Nephron progenitor cell (in vitro differentiated cells): ENCODE results near the gene FUT4.

Experiments used
- DNase-seq: peaks from one replicate; pipeline ENCODE4 v3.0.0; 2021
- H3K27ac Mint-ChIP-seq: 2 replicates; pipeline ENCODE4 v1.8.0; 2021; ENCODE audit warnings: mild to moderate bottlenecking, moderate library complexity, mixed read lengths
- H3K27me3 Mint-ChIP-seq: 2 replicates; pipeline ENCODE4 v1.8.0; 2021; ENCODE audit warnings: mild to moderate bottlenecking, low read depth, mixed read lengths; ENCODE audit not compliant: poor library complexity
- H3K36me3 Mint-ChIP-seq: 2 replicates; pipeline ENCODE4 v1.8.0; 2021; ENCODE audit warnings: low read depth, mixed read lengths
- H3K4me1 Mint-ChIP-seq: 2 replicates; pipeline ENCODE4 v1.8.0; 2021; ENCODE audit warnings: mixed read lengths
- H3K4me3 Mint-ChIP-seq: 2 replicates; pipeline ENCODE4 v1.8.0; 2021; ENCODE audit warnings: mild to moderate bottlenecking, moderate library complexity, mixed read lengths
- H3K9me3 Mint-ChIP-seq: 2 replicates; pipeline ENCODE4 v1.8.0; 2021; ENCODE audit warnings: mild to moderate bottlenecking, moderate library complexity, mixed read lengths
- CTCF ChIP-seq: fragments of 200-600 bp; sonication (generic); IDR thresholded peaks from 2 replicates; pipeline ENCODE4 v1.5.0; 2021; ENCODE audit warnings: antibody characterized with exemption

Gene FUT4

GRCh38 chr11:94507485-94507884 lies 36.2 kb upstream of the FUT4 start:
- DNase-seq, result no peak
- peaks cover 28% of the 10 kb centered on the region for H3K27me3 Mint-ChIP-seq
- TF ChIP-seq CTCF, result no peak
- H3K4me3 Mint-ChIP-seq, result no peak overlapping the region
- no peaks in the 10 kb centered on the region for H3K4me1 Mint-ChIP-seq
- H3K36me3 Mint-ChIP-seq, result no peaks in the 10 kb centered on the region
- H3K27ac Mint-ChIP-seq, result no peak overlapping the region
- peaks cover 16% of the 10 kb centered on the region for H3K9me3 Mint-ChIP-seq

- Mint-ChIP-seq H3K27ac (no peak within 1 kb of the TSS), H3K27me3 (peaks cover 71% of the 10 kb centered on the region), H3K4me3 (peak within 1 kb of the TSS; percentile 79), H3K9me3 (peaks cover 16% of the 10 kb centered on the region), H3K36me3 (no peaks in the 10 kb centered on the region), H3K4me1 (no peaks in the 10 kb centered on the region)
- peak; percentile 84 for DNase-seq
- no peak for TF ChIP-seq CTCF
Observed at GRCh38 chr11:94511932-94512781, 31.6 kb upstream of the FUT4 start, which contains the start of gene C11orf97. TSS of gene C11orf97 (plus strand) at chr11:94512461. CDS start at chr11:94512529, 68 bp downstream.

- Mint-ChIP-seq H3K36me3 (no peaks in the 10 kb centered on the region), H3K4me3 (peak overlapping the region; percentile 79), H3K27ac (no peak overlapping the region), H3K27me3 (peaks cover 70% of the 10 kb centered on the region), H3K4me1 (no peaks in the 10 kb centered on the region), H3K9me3 (peaks cover 16% of the 10 kb centered on the region)
- TF ChIP-seq CTCF, result no peak
- no peak for DNase-seq
Observed at GRCh38 chr11:94513091-94513490, 30.6 kb upstream of the FUT4 start.

GRCh38 chr11:94515398-94515797 lies 28.3 kb upstream of the FUT4 start:
- Mint-ChIP-seq H3K36me3 (no peaks in the 10 kb centered on the region), H3K4me1 (no peaks in the 10 kb centered on the region), H3K27ac (no peak overlapping the region), H3K27me3 (peaks cover 55% of the 10 kb centered on the region), H3K9me3 (peaks cover 16% of the 10 kb centered on the region), H3K4me3 (no peak overlapping the region)
- no peak for DNase-seq
- TF ChIP-seq CTCF, result no peak

GRCh38 chr11:94516725-94517124 lies 27.0 kb upstream of the FUT4 start:
- Mint-ChIP-seq H3K9me3 (peaks cover 5% of the 10 kb centered on the region), H3K27ac (no peak overlapping the region), H3K4me3 (no peak overlapping the region), H3K27me3 (peaks cover 52% of the 10 kb centered on the region), H3K4me1 (no peaks in the 10 kb centered on the region), H3K36me3 (no peaks in the 10 kb centered on the region)
- no peak for DNase-seq
- TF ChIP-seq CTCF, result no peak

- DNase-seq, result no peak
- Mint-ChIP-seq H3K4me3 (no peak overlapping the region), H3K27ac (no peak overlapping the region), H3K9me3 (no peaks in the 10 kb centered on the region), H3K27me3 (peaks cover 42% of the 10 kb centered on the region), H3K4me1 (no peaks in the 10 kb centered on the region), H3K36me3 (no peaks in the 10 kb centered on the region)
- TF ChIP-seq CTCF, result no peak
Observed at GRCh38 chr11:94518300-94518699, 25.4 kb upstream of the FUT4 start.
